IMR-90 (cell line): ENCODE data around the gene RAB1B. TPM values are rescaled to one million over a fixed set of nuclear protein-coding genes. Genes with fewer than 3 reads are reported as not detected.

Experiments used
- ATAC-seq: fragments of 200-7000 bp; cut with Tn5 transposase; 2 replicates; pipeline ENCODE4 v1.9.1; 2020; ENCODE audit warnings: low read depth, mild to moderate bottlenecking, moderate library complexity
- BruUV-seq: library from RNA; stranded (reverse); fragments of 400-500 nt; replicated peaks from 2 replicates; lab custom pipeline; 2021; lab: Mats Ljungman, UMichigan
- CTCF ChIA-PET: fragments of 300-600 bp; formaldehyde crosslinking; extraction: SDS; loops from one replicate; lab custom pipeline; 2021; ENCODE audit warnings: antibody characterized with exemption; lab: Yijun Ruan, JAX
- POLR2A ChIA-PET: fragments of 300-600 bp; sonication (Branson Sonifier 250); formaldehyde crosslinking; loops from one replicate; lab custom pipeline; 2022; ENCODE audit warnings: antibody characterized with exemption; ENCODE audit not compliant: unreplicated experiment; lab: Charles Lee
- DNase-seq: peaks from one replicate; pipeline ENCODE4 v3.0.0; 2013
- H2AFZ ChIP-seq: replicated peaks from 2 replicates; pipeline ENCODE3; 2013; ENCODE audit warnings: low read length, mild to moderate bottlenecking; ENCODE audit not compliant: poor library complexity
- H2AK5ac ChIP-seq: 2 replicates; pipeline ENCODE4 v1.6.1; 2013; ENCODE audit warnings: low read depth, low read length, inconsistent platforms
- H2AK9ac ChIP-seq: replicated peaks from 2 replicates; pipeline ENCODE3; 2013; ENCODE audit warnings: mild to moderate bottlenecking, low read depth, low read length, moderate library complexity; ENCODE audit not compliant: poor library complexity
- H2BK120ac ChIP-seq: 2 replicates; pipeline ENCODE4 v1.6.1; 2013; ENCODE audit warnings: low read depth, low read length, inconsistent platforms
- H2BK15ac ChIP-seq: 3 replicates; pipeline ENCODE4 v1.6.1; 2013; ENCODE audit warnings: low read depth, low read length, inconsistent platforms
- H2BK20ac ChIP-seq: 2 replicates; pipeline ENCODE4 v1.6.1; 2013; ENCODE audit warnings: low read depth, mild to moderate bottlenecking, inconsistent platforms, low read length, moderate library complexity
- H2BK5ac ChIP-seq: 2 replicates; pipeline ENCODE4 v1.6.1; 2013; ENCODE audit warnings: mild to moderate bottlenecking, low read depth, low read length, inconsistent platforms; ENCODE audit not compliant: poor library complexity, severe bottlenecking
- H3K14ac ChIP-seq: replicated peaks from 2 replicates; pipeline ENCODE4 v1.6.1; 2013; ENCODE audit warnings: low read depth, low read length, inconsistent platforms
- H3K18ac ChIP-seq: 2 replicates; pipeline ENCODE4 v1.6.1; 2013; ENCODE audit warnings: low read depth, low read length, control low read depth
- H3K23ac ChIP-seq: 2 replicates; pipeline ENCODE4 v1.6.1; 2013; ENCODE audit warnings: low read depth, low read length, inconsistent platforms
- H3K27ac ChIP-seq: 2 replicates; pipeline ENCODE4 v1.5.1; 2013; ENCODE audit warnings: mild to moderate bottlenecking, control low read depth, low read length; ENCODE audit not compliant: insufficient read depth
- H3K27me3 ChIP-seq: 2 replicates; pipeline ENCODE4 v1.6.1; 2013; ENCODE audit warnings: low read length; ENCODE audit not compliant: control insufficient read depth, insufficient read depth
- H3K36me3 ChIP-seq: 2 replicates; pipeline ENCODE4 v1.6.1; 2013; ENCODE audit warnings: low read length, mixed read lengths; ENCODE audit not compliant: control insufficient read depth, insufficient read depth
- H3K4ac ChIP-seq: 2 replicates; pipeline ENCODE4 v1.6.1; 2013; ENCODE audit warnings: low read depth, low read length, inconsistent platforms
- H3K4me1 ChIP-seq: 2 replicates; pipeline ENCODE4 v1.6.1; 2013; ENCODE audit warnings: low read length, mixed read lengths; ENCODE audit not compliant: control insufficient read depth, insufficient read depth
- H3K4me2 ChIP-seq: 2 replicates; pipeline ENCODE4 v1.6.1; 2013; ENCODE audit warnings: low read depth, mild to moderate bottlenecking, control low read depth, low read length, moderate library complexity
- H3K4me3 ChIP-seq: 2 replicates; pipeline ENCODE4 v1.5.1; 2013; ENCODE audit warnings: low read depth, mild to moderate bottlenecking, control low read depth, low read length, moderate library complexity; ENCODE audit not compliant: insufficient read depth
- H3K56ac ChIP-seq: 2 replicates; pipeline ENCODE4 v1.6.1; 2013; ENCODE audit warnings: low read length, inconsistent platforms; ENCODE audit not compliant: insufficient read depth; ENCODE audit errors: extremely low read depth
- H3K79me1 ChIP-seq, 2 experiments: 2 replicates each; pipeline ENCODE4 v1.6.1; 2013; ENCODE audit warnings: low read length in 2 of 2, inconsistent platforms in 1 of 2, low read depth in 1 of 2
- H3K9ac ChIP-seq: 2 replicates; pipeline ENCODE4 v1.6.1; 2013; ENCODE audit warnings: low read depth, low read length, control low read depth
- H3K9me1 ChIP-seq: 2 replicates; pipeline ENCODE4 v1.6.1; 2013; ENCODE audit warnings: low read length, inconsistent platforms; ENCODE audit not compliant: insufficient read depth
- H3K9me3 ChIP-seq: 2 replicates; pipeline ENCODE4 v1.6.1; 2013; ENCODE audit warnings: low read length; ENCODE audit not compliant: control insufficient read depth, insufficient read depth
- H4K20me1 ChIP-seq: 2 replicates; pipeline ENCODE4 v1.6.1; 2013; ENCODE audit warnings: low read length, inconsistent platforms; ENCODE audit not compliant: insufficient read depth
- H4K5ac ChIP-seq: 2 replicates; pipeline ENCODE4 v1.6.1; 2013; ENCODE audit warnings: mild to moderate bottlenecking, low read depth, low read length, control low read depth
- H4K8ac ChIP-seq, 2 experiments: 2 replicates each; pipeline ENCODE4 v1.6.1; 2013; ENCODE audit warnings: low read depth in 2 of 2, low read length in 2 of 2, control low read depth in 1 of 2, inconsistent platforms in 1 of 2
- H4K91ac ChIP-seq: 2 replicates; pipeline ENCODE4 v1.6.1; 2013; ENCODE audit warnings: low read depth, low read length, inconsistent platforms; ENCODE audit not compliant: insufficient read depth
- ELK1 ChIP-seq: fragments of 150-350 bp; IDR thresholded peaks from 2 replicates; pipeline ENCODE4 v1.6.1; 2016; ENCODE audit warnings: low read depth, mild to moderate bottlenecking, low read length, moderate library complexity, borderline replicate concordance
- FOS ChIP-seq: fragments of 150-350 bp; IDR thresholded peaks from 2 replicates; pipeline ENCODE4 v1.6.1; 2016; ENCODE audit warnings: low read depth, low read length
- RFX5 ChIP-seq: IDR thresholded peaks from 2 replicates; pipeline ENCODE4 v1.8.0; 2012; ENCODE audit warnings: low read depth, mild to moderate bottlenecking, low read length, moderate library complexity
- WGBS, 2 experiments: methylation state at CpG; one replicate each; pipeline versions ENCODE4 v1.1.5 to v1.1.7; 2013; ENCODE audit warnings: missing lambda C conversion rate in 2 of 2; ENCODE audit not compliant: insufficient read length in 1 of 2; ENCODE audit errors: extremely low coverage in 2 of 2; 5-methylcytosine and 5-hydroxymethylcytosine counted together
- dilution Hi-C: fragments of 300-500 bp; cut with HindIII; formaldehyde crosslinking; loops from one replicate; pipeline ENCODE4 v1.14.3; 2018; ENCODE audit warnings: low sequenced_read_pairs; ENCODE audit not compliant: unreplicated experiment
- in situ Hi-C: fragments of 300-500 bp; cut with MboI; formaldehyde crosslinking; loops from 3 replicates; pipeline ENCODE4 v1.14.3; 2019; ENCODE audit warnings: low sequenced_read_pairs, inconsistent platforms, mixed read lengths
- intact Hi-C: fragments of 100-400 bp; cut with micrococcal nuclease; formaldehyde crosslinking; loops from 2 replicates; pipeline ENCODE4 v1.10.0; 2022
- polyA plus RNA-seq, 3 experiments: library from polyadenylated mRNA; depleted of rRNA; stranded (reverse); fragments of >200 nt; gene quantifications; 2 replicates each; pipeline ENCODE4 v1.2.3, GENCODE V29; 2012; ENCODE audit warnings: low replicate concordance in 1 of 3
- total RNA-seq: library from RNA; depleted of rRNA; stranded (reverse); fragments of >200 nt; gene quantifications from 2 replicates; pipeline ENCODE4 v1.2.3, GENCODE V29; 2012
- TF ChIP-seq, protein P1 (sequence below): fragments of 150-350 bp; IDR thresholded peaks from 2 replicates; pipeline ENCODE4 v1.6.1; 2017; ENCODE audit warnings: mild to moderate bottlenecking, antibody characterized with exemption, low read length, low read depth

The RAB1B gene
- total and polyA plus RNA-seq, 2 of the 4 experiments (the other 2 are of a cell fraction), result 83.7 to 248 TPM

- H2AFZ ChIP-seq, result no peak overlapping the region
- no peak overlapping the region for H2BK15ac ChIP-seq
- WGBS, 2 experiments, result 88% methylated on average over 3 of the region's 20 CpGs; no CpG with 5 or more reads in 1 of the 2 experiments
- H3K9me3 ChIP-seq, result no peaks in the 10 kb centered on the region
- no peak overlapping the region for H4K91ac ChIP-seq
- TF ChIP-seq, protein P1, sequence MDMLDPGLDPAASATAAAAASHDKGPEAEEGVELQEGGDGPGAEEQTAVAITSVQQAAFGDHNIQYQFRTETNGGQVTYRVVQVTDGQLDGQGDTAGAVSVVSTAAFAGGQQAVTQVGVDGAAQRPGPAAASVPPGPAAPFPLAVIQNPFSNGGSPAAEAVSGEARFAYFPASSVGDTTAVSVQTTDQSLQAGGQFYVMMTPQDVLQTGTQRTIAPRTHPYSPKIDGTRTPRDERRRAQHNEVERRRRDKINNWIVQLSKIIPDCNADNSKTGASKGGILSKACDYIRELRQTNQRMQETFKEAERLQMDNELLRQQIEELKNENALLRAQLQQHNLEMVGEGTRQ, result no peak
- TF ChIP-seq RFX5 (no peak), FOS (no peak), ELK1 (no peak)
- H3K14ac ChIP-seq, result no peak overlapping the region
- no peak overlapping the region for H2BK5ac ChIP-seq
- POLR2A ChIA-PET, result no interaction called here
- no peak overlapping the region for H2BK20ac ChIP-seq
- no peak overlapping the region for H4K5ac ChIP-seq
- peaks cover 16% of the 10 kb centered on the region; the same call in 1 of the 2 replicates for H3K36me3 ChIP-seq
- no TSS peak for BruUV-seq
- in situ Hi-C loops, result no loop called here
- H2BK120ac ChIP-seq, result no peak overlapping the region
- CTCF ChIA-PET, result interaction anchor here (0.9 to 1.4 kb wide), 4 partner anchors 9 to 24 kb away, joined by 3 to 5 read pairs (median 3); partner anchors contain the start of gene RAB1B
- no peak overlapping the region for H3K56ac ChIP-seq
- H3K27me3 ChIP-seq, result no peaks in the 10 kb centered on the region; the same call in 1 of the 2 replicates
- H3K4me2 ChIP-seq, result no peak overlapping the region
- H3K4me1 ChIP-seq, result peaks cover 5% of the 10 kb centered on the region; the same call in 1 of the 2 replicates
- H4K20me1 ChIP-seq, result peaks cover 36% of the 10 kb centered on the region
- no peak overlapping the region for H4K8ac ChIP-seq
- no peak overlapping the region for H3K4ac ChIP-seq
- ATAC-seq, result no peak; the same call in 1 of the 2 replicates
- H3K9ac ChIP-seq, result no peak overlapping the region
- no peak overlapping the region for H3K27ac ChIP-seq
- H3K18ac ChIP-seq, result no peak overlapping the region
- 0 out of 2 replicates have a peak overlapping the region, but pooled peaks have one; percentile 46 for H2AK5ac ChIP-seq
- H3K4me3 ChIP-seq, result no peak overlapping the region
- no peak for DNase-seq
- peaks cover 9% of the 10 kb centered on the region; the same call in 1 of the 2 replicates for H3K9me1 ChIP-seq
- intact Hi-C loops, result loop anchor here (1.0 kb wide), 1 partner anchor 54 kb away; the partner anchor contains the start of gene RIN1
- peaks cover 9 to 28% of the 10 kb centered on the region in 2 experiments; a peak in 3 of 4 replicates for H3K79me1 ChIP-seq
- H2AK9ac ChIP-seq, result peak overlapping the region; percentile 92
- no peak overlapping the region for H3K23ac ChIP-seq
- dilution Hi-C loops, result no loop called here
Measured at GRCh38 chr11:66281776-66282467, 13.5 kb downstream of the RAB1B start.
